PC-9 (cell line): ENCODE results near the gene LPO. TPM values are rescaled to one million over a fixed set of nuclear protein-coding genes. Genes with fewer than 3 reads are reported as not detected.

ENCODE experiments used
- BruUV-seq: library from RNA; stranded (reverse); fragments of 400-500 nt; replicated peaks from 2 replicates; lab custom pipeline; 2021; lab: Mats Ljungman, UMichigan
- CTCF ChIA-PET: fragments of 300-600 bp; sonication (Branson Sonifier 250); formaldehyde crosslinking; loops from one replicate; lab custom pipeline; 2022; ENCODE audit warnings: antibody characterized with exemption; lab: Charles Lee
- POLR2A ChIA-PET: fragments of 300-600 bp; sonication (Branson Sonifier 250); formaldehyde crosslinking; loops from one replicate; lab custom pipeline; 2022; ENCODE audit warnings: antibody characterized with exemption; ENCODE audit not compliant: unreplicated experiment; lab: Charles Lee
- DNase-seq, 2 experiments: peaks; one replicate each; pipeline versions ENCODE4 v3.0.0 to v3.0.0-alpha.2; 2015 to 2022; ENCODE audit warnings: mixed read lengths in 1 of 2
- H2AFZ ChIP-seq: fragments of 200-600 bp; sonication (generic); 2 replicates; pipeline ENCODE4 v1.8.1; 2017; ENCODE audit warnings: antibody characterized with exemption
- H3F3A ChIP-seq: fragments of 200-600 bp; sonication (generic); 2 replicates; pipeline ENCODE4 v1.8.1; 2017; ENCODE audit warnings: antibody characterized with exemption, mild to moderate bottlenecking, low read depth; ENCODE audit not compliant: insufficient read depth
- H3K27ac ChIP-seq: fragments of 200-600 bp; sonication (generic); 2 replicates; pipeline ENCODE4 v1.6.1; 2016; ENCODE audit warnings: mixed run types
- H3K27me3 ChIP-seq: fragments of 200-600 bp; sonication (generic); 2 replicates; pipeline ENCODE4 v1.6.1; 2016; ENCODE audit warnings: low read depth, mixed run types; ENCODE audit not compliant: insufficient read depth
- H3K36me3 ChIP-seq: fragments of 200-600 bp; sonication (generic); 2 replicates; pipeline ENCODE4 v1.6.1; 2016; ENCODE audit warnings: low read depth, mixed run types
- H3K4me1 ChIP-seq: fragments of 200-600 bp; sonication (generic); replicated peaks from 2 replicates; pipeline ENCODE4 v1.6.1; 2016; ENCODE audit warnings: mixed run types; ENCODE audit not compliant: insufficient read depth
- H3K4me2 ChIP-seq: fragments of 200-600 bp; sonication (generic); 2 replicates; pipeline ENCODE4 v1.6.1; 2017; ENCODE audit warnings: mixed run types
- H3K4me3 ChIP-seq: fragments of 200-600 bp; sonication (generic); 2 replicates; pipeline ENCODE4 v1.6.1; 2016; ENCODE audit warnings: mixed run types
- H3K79me2 ChIP-seq: fragments of 200-600 bp; sonication (generic); 2 replicates; pipeline ENCODE4 v1.6.1; 2017; ENCODE audit warnings: low read depth, mixed run types
- H3K9me2 ChIP-seq: fragments of 200-600 bp; sonication (generic); 2 replicates; pipeline ENCODE4 v1.8.1; 2017; ENCODE audit warnings: mild to moderate bottlenecking; ENCODE audit not compliant: insufficient read depth
- H3K9me3 ChIP-seq: fragments of 200-600 bp; sonication (generic); 2 replicates; pipeline ENCODE4 v1.8.1; 2016; ENCODE audit warnings: low read depth; ENCODE audit not compliant: insufficient read depth
- H4K20me1 ChIP-seq: fragments of 200-600 bp; sonication (generic); 2 replicates; pipeline ENCODE4 v1.8.1; 2017; ENCODE audit not compliant: insufficient read depth
- EZH2 ChIP-seq: fragments of 200-600 bp; sonication (generic); IDR thresholded peaks from 2 replicates; pipeline ENCODE4 v1.8.0; 2017; ENCODE audit warnings: antibody characterized with exemption, low read depth
- intact Hi-C: fragments of 100-400 bp; cut with micrococcal nuclease; formaldehyde crosslinking; loops from one replicate; pipeline ENCODE4 v1.10.0; 2022; ENCODE audit not compliant: unreplicated experiment
- total RNA-seq: library from RNA; stranded (reverse); gene quantifications from 2 replicates; pipeline ENCODE4 v1.2.3, GENCODE V29; 2021
- TF ChIP-seq, protein P1 (sequence below): fragments of 200-600 bp; sonication (generic); conservative IDR thresholded peaks from 2 replicates; pipeline ENCODE4 v1.6.1; 2017; ENCODE audit warnings: mixed run types, antibody characterized with exemption, mild to moderate bottlenecking, moderate library complexity

The LPO gene
- total RNA-seq, 1 experiment from 2014 or later, result not detected

- POLR2A ChIA-PET, result no interaction called here
- Histone ChIP-seq H3F3A (no peaks in the 10 kb centered on the region), H3K27ac (no peak overlapping the region), H3K27me3 (peaks cover 88% of the 10 kb centered on the region), H3K4me3 (no peak overlapping the region), H3K9me2 (no peaks in the 10 kb centered on the region), H3K79me2 (no peaks in the 10 kb centered on the region), H3K4me1 (no peaks in the 10 kb centered on the region), H4K20me1 (no peaks in the 10 kb centered on the region), H2AFZ (no peak overlapping the region), H3K36me3 (no peaks in the 10 kb centered on the region), H3K9me3 (no peaks in the 10 kb centered on the region), H3K4me2 (no peak overlapping the region)
- CTCF ChIA-PET, result no interaction called here
- DNase-seq, result no peak
- BruUV-seq, result no TSS peak
- intact Hi-C loops, result loop anchor here (1.0 kb wide), 1 partner anchor 170 kb away; no protein-coding TSS in a partner anchor
- TF ChIP-seq EZH2, result no peak
- TF ChIP-seq, protein P1, sequence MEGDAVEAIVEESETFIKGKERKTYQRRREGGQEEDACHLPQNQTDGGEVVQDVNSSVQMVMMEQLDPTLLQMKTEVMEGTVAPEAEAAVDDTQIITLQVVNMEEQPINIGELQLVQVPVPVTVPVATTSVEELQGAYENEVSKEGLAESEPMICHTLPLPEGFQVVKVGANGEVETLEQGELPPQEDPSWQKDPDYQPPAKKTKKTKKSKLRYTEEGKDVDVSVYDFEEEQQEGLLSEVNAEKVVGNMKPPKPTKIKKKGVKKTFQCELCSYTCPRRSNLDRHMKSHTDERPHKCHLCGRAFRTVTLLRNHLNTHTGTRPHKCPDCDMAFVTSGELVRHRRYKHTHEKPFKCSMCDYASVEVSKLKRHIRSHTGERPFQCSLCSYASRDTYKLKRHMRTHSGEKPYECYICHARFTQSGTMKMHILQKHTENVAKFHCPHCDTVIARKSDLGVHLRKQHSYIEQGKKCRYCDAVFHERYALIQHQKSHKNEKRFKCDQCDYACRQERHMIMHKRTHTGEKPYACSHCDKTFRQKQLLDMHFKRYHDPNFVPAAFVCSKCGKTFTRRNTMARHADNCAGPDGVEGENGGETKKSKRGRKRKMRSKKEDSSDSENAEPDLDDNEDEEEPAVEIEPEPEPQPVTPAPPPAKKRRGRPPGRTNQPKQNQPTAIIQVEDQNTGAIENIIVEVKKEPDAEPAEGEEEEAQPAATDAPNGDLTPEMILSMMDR, result peak; percentile 68
Observed at GRCh38 chr17:58277107-58277801, 38.9 kb downstream of the LPO start.

GRCh38 chr17:58277802-58278595 lies 39.6 kb downstream of the LPO start:
- no peaks in the 10 kb centered on the region for H3K36me3 ChIP-seq
- H3K27ac ChIP-seq, result no peak overlapping the region
- no peaks in the 10 kb centered on the region for H3K9me3 ChIP-seq
- no peaks in the 10 kb centered on the region for H3K79me2 ChIP-seq
- no peak for TF ChIP-seq EZH2
- TF ChIP-seq, protein P1, result no peak
- H4K20me1 ChIP-seq, result no peaks in the 10 kb centered on the region
- POLR2A ChIA-PET, result no interaction called here
- H3K4me3 ChIP-seq, result no peak overlapping the region
- intact Hi-C loops, result loop anchor here (1.0 kb wide), 1 partner anchor 169 kb away; no protein-coding TSS in a partner anchor
- peaks cover 84% of the 10 kb centered on the region for H3K27me3 ChIP-seq
- H3K4me2 ChIP-seq, result no peak overlapping the region
- DNase-seq, result no peak
- no TSS peak for BruUV-seq
- H3K9me2 ChIP-seq, result no peaks in the 10 kb centered on the region
- CTCF ChIA-PET, result no interaction called here
- H3K4me1 ChIP-seq, result no peaks in the 10 kb centered on the region
- no peaks in the 10 kb centered on the region for H3F3A ChIP-seq
- no peak overlapping the region for H2AFZ ChIP-seq

DNA sequence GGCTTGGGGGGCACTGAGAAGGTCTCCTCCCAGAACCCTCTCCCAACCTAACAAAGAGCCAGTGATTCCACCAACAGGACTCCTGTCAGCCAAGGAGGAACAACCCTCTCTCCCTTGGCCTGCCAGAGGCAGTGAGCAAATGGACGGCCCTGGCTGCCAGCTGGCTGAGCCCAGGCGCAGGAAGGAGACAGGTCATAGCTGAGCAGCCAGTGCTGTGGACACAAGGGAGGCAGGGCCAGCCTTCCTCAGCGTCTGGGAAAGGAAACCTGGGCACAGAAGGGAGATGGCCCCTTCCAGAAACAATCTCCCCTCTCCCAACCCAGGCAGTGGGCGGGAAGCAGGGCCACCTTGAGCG lies 40.3 kb downstream of the LPO start:
- H3K4me3 ChIP-seq, result no peak overlapping the region
- TF ChIP-seq, protein P1, result no peak
- TF ChIP-seq EZH2, result no peak
- H3K9me3 ChIP-seq, result no peaks in the 10 kb centered on the region
- no TSS peak for BruUV-seq
- H3F3A ChIP-seq, result no peaks in the 10 kb centered on the region
- ChIA-PET CTCF (no interaction called here), POLR2A (no interaction called here)
- H3K4me2 ChIP-seq, result no peak overlapping the region
- H3K27ac ChIP-seq, result no peak overlapping the region
- no peaks in the 10 kb centered on the region for H3K79me2 ChIP-seq
- DNase-seq, result no peak
- intact Hi-C loops, result no loop called here
- H4K20me1 ChIP-seq, result no peaks in the 10 kb centered on the region
- no peaks in the 10 kb centered on the region for H3K9me2 ChIP-seq
- peaks cover 78% of the 10 kb centered on the region for H3K27me3 ChIP-seq
- H3K36me3 ChIP-seq, result no peaks in the 10 kb centered on the region
- H2AFZ ChIP-seq, result no peak overlapping the region
- H3K4me1 ChIP-seq, result no peaks in the 10 kb centered on the region
